Measurements from ENCODE around the gene SLC41A3.
"Not testable (repeated sequence)": the region's sequence is repeated elsewhere in the genome, so short reads cannot be mapped to it uniquely, and the experiment has no call there.

Gene SLC41A3

DNA sequence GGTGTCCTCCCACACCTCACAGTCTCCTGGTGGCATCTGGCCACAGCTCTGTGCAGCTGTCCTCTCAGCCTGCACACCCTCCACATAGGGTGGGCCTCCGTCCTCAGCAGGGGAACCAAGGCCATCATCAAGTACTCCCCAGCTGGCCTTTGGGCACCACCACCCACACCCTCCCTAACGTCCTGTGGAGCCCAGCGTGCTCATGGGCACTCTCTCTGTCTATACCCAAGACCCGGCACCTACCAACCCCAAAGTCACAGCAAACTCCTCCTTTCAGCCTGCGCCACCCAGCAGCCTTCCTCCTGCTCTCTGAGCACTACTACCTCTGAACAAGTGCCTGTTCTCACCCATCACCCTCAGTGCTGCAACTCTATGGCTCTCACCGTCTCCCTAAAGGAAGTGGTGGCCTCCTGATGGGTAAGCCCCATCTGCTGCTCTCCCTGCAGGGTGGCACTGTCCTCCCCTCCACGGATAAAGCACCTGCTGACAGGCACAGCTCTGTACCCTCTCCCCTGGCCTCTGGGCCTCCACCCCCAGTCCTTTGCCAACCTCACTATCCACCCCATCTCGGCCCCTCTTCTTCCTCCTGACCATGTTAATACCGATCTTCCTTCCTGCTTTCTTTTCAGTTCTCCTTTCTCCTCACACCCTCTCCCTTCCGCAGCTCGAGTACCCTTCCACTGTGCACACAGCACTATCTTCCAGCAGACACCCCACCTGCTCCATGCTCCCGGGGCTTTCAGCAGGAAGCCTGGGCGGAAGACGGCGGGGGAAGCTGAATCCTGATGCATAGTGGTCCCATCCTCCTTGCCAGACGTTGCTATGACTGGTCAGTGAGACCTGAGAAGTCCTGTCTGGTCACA lies 31.5 kb downstream of the SLC41A3 start:
- no peak for DNase-seq

DNA sequence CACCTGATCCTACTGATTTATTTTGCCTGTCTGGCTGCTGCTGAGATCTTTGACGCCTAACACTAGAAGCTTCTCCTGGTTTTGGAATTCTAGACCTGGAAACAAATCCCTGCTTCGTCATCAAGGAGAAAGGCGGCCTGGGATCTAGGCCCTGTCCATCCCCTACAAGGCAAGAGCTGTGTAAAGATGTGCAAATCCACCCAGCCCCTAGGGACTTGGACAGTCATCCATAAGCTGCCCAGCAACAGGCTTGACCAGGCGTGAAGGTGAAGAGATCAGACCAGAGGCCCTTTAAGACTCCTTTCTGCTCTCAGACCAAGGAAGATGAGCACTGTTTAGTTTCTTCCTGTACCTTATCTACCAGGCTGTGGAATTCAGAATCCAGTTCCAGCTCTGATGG lies 32.2 kb downstream of the SLC41A3 start:
- no peak for DNase-seq

DNA sequence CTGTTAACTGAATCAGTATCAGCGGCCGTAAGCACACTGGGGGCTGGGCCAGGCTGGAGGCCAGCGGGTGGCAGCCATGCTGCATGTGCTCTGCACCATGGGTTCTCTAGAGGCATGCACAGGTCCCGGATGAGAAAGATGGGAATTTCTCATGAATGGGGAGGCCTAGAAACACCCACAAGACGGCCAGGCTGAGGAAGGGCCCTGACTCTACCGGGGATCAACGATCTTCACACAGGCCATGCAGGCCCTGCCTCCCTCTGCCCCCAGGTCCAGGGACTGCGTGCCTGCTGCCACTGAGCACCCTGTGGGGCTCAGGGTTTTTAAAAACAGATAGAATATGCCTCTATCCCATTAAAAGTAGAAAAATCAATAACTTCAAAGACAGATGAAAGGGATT lies 32.7 kb downstream of the SLC41A3 start:
- no peak for DNase-seq

DNA sequence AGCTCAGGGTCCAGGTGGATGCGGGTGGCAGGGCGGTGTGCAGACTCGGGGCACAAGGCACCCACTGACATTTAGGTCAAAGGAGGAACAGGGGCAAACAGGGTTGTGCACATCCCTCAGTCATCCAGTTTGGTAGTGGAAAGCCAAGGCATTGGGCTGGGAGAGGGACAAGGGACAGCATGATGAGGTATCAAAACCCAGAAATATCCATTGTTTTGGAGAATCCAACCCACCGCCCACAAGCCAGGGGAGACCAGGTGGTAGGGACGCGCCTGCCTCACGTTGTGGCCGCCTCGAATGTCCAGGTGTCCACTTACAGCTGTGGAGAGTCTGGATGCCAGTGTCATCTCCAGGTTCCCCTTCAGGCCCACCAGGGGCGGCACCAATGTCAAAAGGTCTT lies 33.3 kb downstream of the SLC41A3 start:
- no peak for DNase-seq

DNA sequence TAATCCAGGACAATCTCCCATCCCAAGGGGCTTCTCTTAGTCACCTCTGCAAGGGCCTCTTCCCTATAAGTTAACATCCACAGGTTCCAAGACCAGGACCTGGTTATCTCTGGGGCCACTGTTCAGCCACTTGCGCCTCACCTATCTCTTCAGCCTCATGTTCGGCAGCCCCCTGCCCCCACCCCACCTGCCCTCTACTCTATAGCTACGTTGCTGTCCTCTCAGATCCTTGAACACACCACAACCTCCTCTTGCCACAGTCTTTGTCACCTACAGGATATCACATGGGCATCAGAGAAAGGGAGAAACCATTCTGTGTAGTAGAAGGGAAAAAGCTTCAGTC lies 33.9 kb downstream of the SLC41A3 start:
- DNase-seq = no peak

DNA sequence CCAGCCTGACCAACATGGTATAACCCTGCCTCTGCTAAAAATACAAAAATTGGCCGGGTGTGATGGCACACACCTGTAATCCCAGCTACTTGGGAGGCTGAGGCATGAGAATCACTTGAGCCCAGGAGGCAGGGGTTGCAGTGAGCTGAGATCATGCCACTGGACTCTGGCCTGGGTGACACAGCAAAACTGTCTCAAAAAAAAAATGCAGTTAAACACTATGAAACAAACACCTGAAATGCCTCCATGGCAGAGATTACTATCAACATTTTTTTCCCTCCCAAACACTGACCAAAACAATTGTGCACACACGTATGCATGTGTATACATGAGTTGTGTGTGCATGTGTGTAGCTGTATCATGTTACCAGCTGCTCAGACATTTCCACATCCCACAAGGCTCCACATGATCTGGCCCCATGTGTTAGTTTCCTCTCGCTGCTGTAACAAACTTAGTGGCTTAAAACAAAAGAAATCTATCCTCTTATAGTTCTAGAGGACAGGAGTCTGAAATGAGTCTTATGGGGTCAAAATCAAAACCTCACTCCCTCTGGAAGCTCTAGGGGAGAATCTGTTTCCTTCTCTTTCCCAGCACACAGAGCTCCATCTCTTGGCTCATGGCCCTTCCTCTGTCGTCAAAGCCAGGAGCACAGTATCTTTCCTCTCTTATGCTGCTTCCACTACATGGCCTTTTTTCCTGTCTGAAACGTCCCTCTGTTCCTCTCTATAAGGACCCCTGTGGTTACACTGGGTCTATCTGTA lies 34.5 kb downstream of the SLC41A3 start:
- DNase-seq = no peak

DNA sequence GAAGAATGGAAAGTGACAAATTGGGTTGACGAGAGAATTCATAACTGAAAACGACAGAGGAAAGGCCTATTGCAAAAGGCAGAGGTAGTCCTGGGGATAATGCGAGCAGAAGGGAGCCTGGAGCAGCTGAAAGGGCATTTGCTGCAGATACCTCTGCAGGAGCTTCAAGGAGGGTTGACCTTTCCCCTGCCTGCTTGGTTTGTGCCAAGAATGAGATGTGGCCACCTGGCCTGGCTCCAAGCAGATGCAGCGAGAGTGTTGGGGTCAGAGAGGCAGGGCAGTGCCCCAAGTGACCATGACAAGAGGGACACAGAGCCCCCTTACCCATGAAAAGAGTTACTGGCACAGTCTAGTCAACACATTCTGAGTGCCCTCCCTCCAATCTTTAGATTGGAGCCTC lies 43.5 kb downstream of the SLC41A3 start:
- DNase-seq = no peak

DNA sequence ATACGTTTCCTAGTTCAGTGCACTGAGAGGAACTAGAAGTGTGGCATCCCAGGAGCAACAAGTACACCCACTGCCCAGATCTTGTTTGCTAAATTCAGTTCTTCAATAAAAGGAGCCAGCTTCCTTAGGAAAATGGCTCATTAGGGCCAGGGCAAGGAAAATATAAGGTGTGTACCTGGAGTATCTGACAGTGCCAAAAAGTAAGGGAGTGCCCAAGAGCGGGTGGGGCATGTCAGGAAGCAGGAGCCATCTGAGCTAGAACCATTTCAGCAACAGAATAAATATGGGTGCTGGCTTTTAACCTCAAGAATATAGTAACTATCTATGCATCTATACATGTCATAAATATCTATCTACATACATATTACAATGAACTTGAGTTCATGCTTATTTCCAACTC lies 44.1 kb downstream of the SLC41A3 start:
- no peak for DNase-seq

DNA sequence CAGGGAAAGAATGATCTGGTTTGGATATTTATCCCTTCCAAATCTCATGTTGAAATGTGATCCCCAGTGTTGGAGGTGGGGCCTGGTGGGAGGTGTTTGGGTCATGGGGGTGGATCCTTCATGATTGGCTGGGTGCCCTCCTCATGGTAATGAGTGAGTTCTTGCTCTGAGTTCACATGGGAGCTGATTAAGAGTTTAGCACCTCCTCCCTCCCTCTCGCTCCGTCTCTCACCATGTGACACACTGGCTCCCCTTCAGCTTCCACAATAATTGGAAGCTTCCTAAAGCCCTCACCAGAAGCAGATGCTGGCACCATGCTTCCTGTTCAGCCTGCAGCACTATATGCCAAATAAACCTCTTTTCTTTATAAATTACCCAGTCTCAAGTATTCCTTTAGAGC lies 45.1 kb downstream of the SLC41A3 start:
- not testable (repeated sequence) for DNase-seq

DNA sequence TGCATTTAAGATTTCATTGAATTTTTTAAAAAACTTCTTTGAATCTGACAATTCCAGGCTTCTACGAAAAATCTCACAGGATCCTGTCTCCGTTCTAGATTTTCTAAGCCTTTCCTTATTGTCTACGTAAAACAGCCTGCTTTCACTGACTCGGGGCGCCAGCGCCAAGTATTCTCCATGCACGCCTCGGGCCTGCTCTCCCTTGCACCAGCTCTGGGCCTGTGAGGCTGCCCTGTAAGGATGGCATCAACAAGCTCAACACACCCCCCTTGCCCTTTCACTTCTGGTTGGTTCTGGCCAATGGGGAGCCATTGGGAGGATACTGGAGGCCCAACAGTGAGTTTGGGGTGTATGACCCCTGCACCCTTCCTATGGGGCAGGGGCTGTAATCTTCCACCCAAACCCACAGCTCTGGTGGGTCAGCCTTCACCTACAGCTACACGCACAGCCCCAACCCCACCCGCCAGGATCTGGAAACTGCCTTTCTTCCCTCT lies 47.8 kb downstream of the SLC41A3 start:
- no peak for DNase-seq

DNA sequence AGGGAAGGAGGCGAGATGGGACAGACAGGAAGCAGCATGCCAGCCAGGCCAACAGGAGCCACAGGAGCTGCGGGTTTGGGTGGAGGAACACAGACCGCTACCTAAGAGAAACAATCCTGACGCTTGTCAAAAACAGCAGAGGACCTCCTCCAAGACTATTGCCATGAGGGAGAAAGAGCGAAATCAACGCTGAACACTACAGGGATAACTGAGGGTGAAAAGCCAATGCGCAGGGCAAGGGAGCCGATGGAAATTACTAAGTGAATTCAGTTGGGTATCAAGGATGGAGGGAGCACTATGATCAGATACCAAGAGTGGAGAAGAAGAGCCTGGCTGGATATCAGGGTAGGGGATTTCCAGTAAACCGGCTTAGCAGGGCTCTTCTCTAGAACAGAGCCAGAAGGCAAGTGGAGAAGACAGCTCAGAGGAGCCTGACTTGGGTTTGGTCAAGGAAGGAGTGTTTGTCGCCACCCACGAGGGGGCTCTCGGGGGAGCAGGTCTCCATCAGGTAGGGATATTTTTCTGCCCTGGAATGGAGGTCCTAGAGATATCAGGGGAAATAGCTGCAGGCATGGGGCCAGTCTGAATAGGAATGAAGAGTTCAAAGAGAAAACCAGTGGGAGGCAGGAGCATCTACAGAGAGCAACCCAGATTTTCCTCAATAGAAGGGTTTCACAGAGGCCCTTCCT lies 48.4 kb downstream of the SLC41A3 start:
- no peak for DNase-seq

DNA sequence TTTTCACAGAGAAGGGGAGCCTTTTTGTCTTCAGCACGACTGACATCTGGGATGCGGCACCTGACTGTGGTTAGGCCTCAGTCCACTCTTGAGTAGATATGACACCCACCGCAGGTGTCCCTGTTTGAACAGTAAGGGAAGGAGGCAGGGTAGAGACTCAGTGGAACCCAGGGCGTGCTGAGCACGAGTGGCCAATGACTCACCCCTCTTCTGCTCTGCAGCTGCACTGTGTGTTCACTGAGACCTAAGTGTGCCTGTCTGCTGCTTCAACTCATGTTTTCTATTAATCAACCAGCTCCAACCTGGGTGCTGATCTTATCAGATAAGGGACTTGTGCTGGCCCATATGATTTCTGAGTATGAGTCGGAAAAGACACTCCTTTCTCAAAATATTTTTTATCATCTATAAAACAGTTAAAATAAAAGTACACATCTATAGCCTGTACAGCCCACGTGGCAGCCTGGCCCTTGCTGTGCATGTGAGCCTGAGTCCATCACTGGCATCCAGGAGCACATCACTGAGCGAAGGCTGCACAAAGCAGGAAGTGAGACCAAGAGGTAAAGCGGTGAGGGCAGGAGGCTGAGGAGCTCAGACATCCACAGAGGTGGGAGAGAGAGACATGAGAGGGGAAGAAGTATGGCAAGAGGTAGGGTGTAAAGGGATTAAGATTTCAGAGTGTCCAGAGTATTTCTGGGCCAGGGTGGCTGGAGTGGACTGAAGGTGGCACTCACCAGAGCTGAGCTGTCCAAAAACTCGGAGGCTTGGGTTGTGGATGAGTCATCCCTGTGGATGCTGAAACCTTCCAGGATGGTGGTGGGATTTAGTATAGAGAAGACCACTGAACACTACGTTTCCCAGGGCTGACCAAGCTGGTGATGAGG lies 49.2 kb downstream of the SLC41A3 start:
- DNase-seq = no peak

DNA sequence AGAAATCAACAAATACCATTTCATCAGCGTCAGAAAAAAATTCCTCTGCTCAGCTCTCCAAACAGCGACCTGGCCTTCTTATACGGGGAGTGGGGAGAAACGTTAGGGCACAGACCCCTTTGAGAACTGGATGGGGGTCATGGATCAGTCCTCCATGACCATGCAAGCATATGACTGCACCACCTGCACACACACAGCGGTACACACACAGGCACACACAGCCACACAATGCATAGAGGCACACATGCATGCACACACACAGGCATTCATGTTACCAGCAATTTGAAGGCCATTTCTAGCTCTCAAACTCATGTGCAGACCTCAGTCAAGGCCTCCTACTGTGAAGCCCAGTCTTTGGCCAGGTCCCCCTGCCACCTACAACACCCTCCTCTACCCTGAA lies 50.2 kb downstream of the SLC41A3 start:
- DNase-seq = no peak

DNA sequence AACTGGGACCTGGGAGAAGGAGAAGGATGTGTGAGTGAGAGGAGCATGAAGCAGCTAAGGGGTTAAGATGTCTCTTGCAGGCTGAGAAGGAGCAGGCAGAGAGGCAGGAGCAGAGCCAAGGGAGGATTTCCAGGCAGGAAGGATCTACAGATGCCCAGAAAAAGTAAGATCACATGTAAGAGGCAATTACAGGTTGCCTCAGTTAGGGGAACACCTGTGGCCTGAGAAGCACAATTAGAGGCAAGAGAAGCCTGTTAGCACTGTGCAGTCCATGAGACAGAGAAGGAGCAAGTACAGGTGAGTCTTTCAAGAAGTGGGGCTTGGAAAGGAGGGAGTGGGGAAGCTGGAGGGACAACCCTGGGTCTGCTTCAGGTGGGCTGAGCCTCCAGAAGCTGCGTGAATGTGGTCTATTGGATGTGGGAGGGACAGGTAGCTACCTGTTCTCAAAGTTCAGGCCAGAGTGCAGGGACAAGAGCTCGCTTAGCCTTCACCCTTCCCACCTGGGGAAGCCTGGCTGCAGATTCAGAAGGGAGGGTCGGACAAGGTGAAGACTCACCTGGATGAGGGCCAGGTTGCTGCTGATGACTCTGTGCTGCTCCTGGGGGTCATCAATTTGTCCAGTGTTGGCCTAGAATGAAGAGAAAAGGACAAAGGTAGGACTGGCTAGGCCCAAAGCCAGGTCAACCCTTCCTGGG lies 50.7 kb downstream of the SLC41A3 start:
- no peak for DNase-seq

DNA sequence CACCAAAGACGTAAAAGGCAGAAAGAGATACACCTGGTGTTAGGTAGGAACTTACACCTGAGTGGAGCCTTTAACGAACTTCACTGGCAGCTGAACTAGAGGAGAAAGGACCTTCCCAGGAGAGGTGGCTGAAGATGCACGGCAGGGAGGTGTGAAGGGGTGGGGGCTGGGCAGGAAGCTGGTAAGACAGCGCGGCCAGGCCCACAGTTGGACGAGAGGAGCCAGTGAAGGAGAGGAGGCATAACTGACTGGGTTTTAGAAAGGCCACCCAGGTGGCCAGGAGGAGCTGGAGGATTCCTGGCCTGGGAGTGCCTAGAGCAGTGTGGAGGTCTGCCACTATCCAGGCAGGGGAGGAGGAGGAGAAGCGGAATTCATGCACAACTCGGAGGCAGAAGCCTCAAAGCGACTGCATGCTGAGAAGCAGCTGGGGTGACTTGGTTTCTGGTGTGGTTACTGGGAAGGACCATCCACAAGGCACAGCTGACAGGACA lies 51.9 kb downstream of the SLC41A3 start:
- no peak for DNase-seq

DNA sequence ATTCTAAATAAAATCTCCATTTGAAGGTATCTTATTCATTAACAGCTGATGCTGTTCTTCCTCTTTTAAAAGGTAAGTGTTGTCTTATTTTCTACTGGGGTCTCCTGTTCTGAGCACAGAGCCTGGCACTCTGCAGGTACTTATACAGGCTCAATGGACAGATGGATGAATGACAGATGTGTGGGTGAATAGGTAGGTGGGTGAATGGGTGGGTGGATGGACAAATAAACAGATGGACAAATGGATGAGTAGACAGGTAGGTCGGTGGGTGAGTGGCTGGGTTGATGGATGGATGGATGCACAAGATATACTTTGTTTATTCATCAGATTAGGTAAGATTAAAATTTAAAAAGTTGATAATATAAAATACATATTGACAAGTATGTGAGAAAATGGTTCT lies 53.5 kb downstream of the SLC41A3 start:
- no peak for DNase-seq

DNA sequence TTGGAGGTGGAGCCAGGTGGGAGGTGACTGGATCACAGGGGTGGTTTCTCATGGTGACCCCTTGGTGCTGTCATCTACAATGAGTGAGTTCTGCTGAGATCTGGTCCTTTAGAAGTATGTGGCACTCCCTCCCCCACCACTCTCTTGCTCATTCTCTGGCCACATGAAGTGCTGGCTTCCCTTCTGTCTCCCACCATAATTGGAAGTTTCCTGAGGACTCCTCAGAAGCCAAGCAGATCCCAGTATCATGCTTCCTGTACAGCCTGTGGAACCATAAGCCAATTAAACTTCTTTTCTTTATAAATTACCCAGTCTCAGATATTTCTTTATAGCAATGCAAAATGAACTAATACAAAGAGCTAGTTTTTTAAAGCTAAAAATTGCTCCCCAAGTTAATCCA lies 54.7 kb downstream of the SLC41A3 start:
- no peak for DNase-seq

DNA sequence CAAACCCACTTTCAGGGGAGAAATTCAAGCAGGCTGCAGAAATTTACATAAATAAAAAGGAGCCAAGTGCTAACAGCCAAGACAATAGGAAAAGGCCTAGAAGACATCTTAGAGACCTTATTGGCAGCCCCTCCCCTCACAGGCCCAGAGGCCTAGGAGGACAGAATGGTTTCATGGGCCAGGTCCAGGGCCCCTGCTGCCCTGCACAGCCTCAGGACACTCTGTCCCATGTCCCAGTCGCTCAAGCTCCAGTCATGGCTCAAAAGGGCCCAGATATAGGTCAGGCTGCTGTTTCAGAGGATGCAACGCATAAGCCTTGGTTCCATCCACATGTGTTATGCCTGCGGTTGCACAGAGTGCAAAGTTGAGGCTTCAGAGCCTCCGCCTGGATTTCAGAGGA lies 55.8 kb downstream of the SLC41A3 start:
- DNase-seq = no peak

DNA sequence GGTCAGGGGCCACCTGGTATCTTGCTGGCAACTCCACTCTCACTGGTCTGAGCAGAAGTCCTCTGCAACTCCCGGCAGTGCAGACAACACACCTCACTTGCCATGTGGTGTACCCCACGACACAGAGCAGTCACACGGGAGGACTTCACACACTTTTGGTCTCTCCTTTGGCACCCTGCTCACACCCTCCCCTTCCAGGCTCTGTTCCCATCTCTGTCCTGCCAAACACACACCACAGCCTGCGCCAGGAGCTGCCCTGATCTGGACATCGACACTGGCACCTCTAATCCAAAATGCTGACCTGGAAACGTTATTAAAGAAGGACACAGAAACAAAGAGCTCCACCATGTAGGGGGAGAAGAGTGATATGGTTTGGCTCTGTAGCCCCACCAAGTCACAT lies 57.2 kb downstream of the SLC41A3 start:
- no peak for DNase-seq

DNA sequence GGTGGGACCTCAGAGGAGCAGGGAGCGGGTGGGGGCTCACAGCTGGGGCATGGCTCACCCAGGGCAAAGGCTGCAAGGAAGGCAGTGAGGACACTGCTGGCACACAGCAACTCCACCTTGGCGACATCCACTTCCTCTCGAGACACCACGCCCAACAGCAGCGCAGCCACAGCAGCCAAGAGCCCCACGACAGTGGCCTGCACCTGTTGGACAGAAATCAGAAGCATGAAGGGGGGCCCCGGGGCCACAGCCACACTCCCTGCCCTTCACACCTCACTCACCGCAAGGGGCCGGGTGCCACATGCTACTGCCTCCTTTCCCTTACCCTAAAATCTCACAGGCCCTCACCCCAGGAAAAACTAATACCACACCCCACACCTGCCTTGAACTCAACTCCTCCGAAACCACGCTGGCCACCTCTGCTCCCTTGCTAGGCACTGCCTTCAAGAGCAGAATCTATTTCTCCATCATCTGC lies 57.6 kb downstream of the SLC41A3 start:
- DNase-seq = no peak

DNA sequence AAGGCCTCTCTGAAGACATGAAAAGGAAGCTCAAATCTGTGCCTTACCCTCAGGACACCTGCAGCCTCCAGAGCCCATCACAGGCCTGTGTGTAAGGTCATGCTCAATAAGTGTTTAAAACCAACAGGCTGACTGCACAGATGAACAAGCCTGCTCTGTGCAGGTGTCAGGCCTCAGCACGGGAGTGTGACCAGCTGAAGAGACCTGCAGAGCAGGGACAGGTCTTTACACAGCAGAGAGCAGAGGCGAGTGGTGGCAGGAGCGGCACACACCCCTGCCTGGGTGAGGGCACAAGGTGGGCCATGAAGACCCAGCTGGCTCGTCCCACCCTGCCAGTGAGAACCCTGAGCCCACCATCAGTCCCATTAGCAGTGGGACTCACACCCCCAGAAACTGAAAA lies 58.1 kb downstream of the SLC41A3 start:
- no peak for DNase-seq
